Tongue (tissue), 2 donors: ENCODE data around the gene MRPL41. TPM values are rescaled to one million over a fixed set of nuclear protein-coding genes. Genes with fewer than 3 reads are reported as not detected.
A peak's percentile ranks its signal among the peaks of the same experiment; 100 is the strongest.
"Not testable (repeated sequence)": the region's sequence is repeated elsewhere in the genome, so short reads cannot be mapped to it uniquely, and the experiment has no call there.

Experiments
- DNase-seq: peaks from one replicate; pipeline ENCODE4 v3.0.0-alpha.2; 2015
- total RNA-seq: library from RNA; depleted of rRNA; stranded (reverse); fragments of >200 nt; gene quantifications from one replicate; pipeline ENCODE4 v1.2.3, GENCODE V29; 2014

The MRPL41 gene
- total RNA-seq, 1 donor from 2014 or later, result 29.1 TPM

GRCh38 chr9:137583957-137584356 lies 32.3 kb downstream of the MRPL41 start:
- DNase-seq, result no peak

- DNase-seq, result no peak
These were observed 35.2 kb downstream of the MRPL41 start for GRCh38 chr9:137586854-137587253.

DNA sequence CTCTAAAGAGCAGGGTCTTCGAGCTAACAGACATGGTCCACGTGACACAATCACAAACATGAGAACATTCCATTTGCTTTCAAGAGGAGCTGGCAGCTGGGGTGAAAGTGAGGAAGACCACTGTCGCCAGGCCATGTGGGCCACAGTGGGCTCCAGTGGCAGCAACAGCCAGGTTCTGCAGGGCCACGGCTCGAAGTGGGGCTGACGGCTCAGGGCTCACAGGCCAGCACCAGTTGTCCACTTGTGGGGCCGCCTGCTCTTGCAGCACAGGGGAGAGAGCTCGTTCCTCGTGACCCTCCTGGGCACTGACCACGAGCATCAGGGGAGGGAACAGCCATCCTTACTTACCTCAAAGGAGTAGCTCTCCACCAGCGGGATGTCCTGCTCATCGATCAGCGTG lies 36.6 kb downstream of the MRPL41 start:
- DNase-seq, result no peak

DNA sequence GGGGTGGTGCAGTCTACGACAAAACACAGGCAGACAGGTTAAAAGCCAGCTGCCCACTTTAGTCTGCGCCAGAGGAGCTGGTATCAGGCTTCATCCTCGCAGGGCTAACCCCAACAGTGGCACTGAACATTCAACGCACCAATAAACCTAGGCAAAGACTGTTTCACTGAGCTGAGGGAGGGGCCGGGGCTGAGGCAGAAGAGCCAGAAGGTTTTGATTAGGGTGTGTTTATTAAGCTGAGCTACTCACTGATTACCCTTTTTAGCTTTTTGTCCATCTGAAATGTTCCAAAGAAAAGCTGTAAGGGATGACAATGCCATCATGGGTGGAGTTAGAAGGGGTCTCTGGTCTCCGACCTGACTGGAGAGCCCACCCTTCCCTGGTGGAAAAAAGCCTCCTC lies 37.2 kb downstream of the MRPL41 start:
- no peak for DNase-seq

DNA sequence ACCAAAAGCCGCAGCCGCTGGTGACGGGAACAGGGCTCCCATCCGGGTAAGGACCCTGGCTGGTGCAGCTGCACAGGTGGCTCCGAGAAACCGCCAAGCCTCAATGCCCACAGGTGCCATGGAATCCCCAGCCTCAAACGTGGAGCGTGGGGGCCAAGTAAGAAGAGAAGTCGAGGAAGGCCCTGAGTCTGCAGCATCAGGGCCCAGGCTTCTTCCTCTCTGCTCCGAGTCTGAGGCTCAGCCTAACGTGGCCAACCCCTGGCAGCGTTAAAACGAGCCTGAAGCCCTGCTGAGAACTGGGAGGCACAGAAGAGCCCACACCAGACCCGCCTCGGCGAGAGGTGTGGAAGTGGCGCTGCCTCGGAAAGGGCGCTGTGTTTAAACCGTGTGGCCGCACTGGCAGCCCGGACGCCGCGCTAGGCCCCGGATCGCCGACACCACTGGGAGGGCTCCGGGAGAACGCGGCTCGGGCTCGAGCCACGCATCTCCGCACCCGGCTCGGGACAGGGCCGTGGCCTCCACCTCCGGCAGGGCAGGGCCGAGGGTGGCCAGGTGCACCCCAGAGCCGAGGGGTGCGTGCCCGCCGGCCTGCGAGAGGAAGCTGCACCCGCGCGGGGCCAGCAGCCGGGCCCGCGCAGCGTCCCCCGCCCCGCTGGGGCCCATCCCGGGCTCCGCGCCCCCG lies 37.9 kb downstream of the MRPL41 start:
- no peak for DNase-seq

DNA sequence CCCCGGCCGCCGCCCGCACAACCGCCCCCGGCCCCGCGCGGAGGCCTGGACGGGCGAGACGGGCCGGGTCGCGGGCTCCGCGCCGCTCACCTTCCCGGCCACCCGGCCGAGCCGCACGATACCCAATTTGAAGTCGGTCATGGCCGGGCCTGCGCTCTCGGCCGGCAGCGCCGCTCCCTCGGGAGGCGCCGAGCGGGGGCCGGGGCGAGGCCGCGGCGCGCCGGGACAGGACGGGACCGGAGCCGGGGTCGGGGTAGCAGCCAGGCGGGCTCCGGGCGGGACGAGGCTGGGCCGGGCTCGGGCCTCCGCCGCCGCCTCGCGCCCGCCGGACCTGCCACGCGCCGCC lies 38.4 kb downstream of the MRPL41 start:
- no peak for DNase-seq

DNA sequence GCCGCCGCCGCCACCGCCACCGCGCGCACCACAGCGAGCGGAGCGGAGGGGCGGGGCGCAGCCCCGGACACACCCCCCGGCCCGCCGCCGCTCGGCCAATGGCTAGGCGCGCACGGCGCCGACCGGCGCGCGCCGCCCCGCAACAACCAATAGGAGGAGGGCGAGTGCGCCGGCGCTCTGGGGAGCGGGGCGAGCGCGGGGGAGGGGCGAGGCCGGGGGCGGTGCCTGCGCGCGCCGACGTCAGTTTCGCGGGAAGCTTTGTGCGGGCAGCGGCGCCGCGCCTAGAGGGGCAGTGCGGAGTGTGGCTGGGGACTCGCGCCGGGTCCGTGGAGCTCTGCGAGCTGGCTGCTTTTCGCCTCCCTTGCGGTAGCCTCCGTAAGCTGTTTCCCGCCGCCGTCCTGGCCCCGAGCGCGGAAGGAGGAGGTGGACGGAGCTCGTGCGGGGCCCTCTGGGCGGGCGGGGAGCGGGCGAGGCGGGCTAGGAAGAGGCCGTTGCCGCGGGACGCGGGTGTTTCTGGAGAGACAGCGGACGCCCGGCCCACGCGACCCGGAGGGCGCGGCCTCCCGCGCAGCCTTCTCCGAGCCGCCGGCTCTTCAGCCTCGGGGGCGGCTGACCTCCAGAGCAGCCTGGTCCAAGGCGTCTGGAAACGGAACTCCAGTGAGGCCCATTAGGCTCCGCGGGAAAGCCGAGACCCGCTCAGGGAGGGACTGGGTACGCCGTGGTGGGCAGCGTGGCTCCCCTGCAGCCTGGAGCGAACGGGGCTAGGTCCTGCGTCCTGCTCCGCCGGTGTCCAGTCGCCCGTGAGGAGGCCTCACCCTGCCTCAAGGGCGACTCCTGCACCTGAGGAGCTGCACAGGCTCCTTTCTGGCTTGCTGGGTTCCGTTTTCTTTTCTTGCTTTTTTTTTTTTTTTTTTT lies 39.0 kb downstream of the MRPL41 start, which contains the start of gene ZMYND19:
Gene ZMYND19 (minus strand): TSS at position 44 of the 915 bp plus-strand sequence. CDS start 249 bp downstream, outside the sequence.
- peak; percentile 95 for DNase-seq

DNA sequence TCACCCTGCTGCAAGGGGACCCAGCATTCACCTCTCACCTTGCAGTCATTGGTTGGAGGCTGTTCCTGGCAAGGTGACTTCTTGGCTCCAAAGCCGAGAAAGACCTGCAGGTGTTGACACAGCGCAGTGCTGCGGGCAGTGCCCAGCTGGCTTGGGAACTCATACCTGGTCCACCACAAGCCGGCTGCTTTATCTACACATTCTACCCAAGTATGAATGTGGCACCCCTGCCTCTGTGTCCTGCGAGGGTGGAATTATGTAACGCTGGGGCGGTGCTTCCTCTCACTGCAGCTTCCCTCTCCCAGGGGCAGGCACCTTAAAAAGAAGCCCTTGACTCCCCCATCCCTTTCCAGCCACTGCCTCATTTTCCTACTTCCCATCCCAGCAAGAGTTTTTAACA lies 41.1 kb downstream of the MRPL41 start:
- no peak for DNase-seq

- DNase-seq, result no peak
These were observed 41.5 kb downstream of the MRPL41 start for GRCh38 chr9:137593176-137593575.

DNA sequence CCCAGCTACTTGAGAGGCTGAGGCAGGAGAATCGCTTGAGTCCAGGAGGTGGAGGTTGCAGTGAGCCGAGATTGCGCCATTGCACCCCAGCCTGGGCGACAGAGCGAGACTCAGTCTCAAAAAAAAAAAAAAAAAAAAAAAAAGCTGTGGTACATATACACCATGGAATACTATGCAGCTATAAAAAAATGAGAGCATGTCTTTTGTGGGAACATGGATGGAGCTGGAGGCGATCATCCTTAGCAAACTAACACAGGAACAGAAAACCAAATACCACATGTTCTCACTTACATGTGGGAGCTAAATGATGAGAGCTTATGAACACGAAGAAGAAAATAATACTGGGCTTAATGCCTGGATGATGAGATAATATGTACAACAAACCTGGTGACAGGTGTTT lies 44.9 kb downstream of the MRPL41 start:
- DNase-seq, result not testable (repeated sequence)

DNA sequence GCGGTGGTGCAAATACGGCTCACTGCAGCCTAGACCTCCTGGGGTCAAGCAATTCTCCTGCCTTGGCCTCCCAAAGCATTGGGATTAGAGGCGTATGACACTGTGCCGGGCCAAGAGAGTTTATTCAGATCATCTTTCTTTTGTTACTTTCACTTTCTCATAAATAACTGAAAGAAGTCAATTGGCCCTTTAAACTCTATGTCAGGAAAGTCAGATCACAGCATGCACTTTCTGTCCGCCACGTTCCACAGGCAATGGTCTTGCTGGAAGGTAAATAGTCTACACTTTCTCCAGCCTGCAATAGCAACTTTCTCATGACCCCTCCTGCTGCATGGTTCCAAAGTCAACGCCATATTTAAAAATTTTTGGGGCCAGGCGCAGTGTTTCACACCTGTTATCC lies 47.3 kb downstream of the MRPL41 start:
- no peak for DNase-seq

Other genes starting within 250 kb of the MRPL41 start
- 18.8 TPM for gene NRARP, start 249.6 kb upstream of the MRPL41 start, total RNA-seq
- gene EXD3, start 128.7 kb upstream of the MRPL41 start, total RNA-seq, result 19.9 TPM
- gene NOXA1, start 128.5 kb upstream of the MRPL41 start, total RNA-seq, result 1.2 TPM
- gene ENTPD8, start 110.5 kb upstream of the MRPL41 start, total RNA-seq, result 0.31 TPM
- gene NSMF, start 92.5 kb upstream of the MRPL41 start, total RNA-seq, result 10.7 TPM
- 1.5 TPM for gene PNPLA7, start 1.5 kb upstream of the MRPL41 start, total RNA-seq
- gene DPH7, start 27.0 kb downstream of the MRPL41 start, total RNA-seq, result 26.0 TPM
- gene ZMYND19, start 38.6 kb downstream of the MRPL41 start, total RNA-seq, result 10.1 TPM
- 20.0 TPM for gene ARRDC1, start 53.8 kb downstream of the MRPL41 start, total RNA-seq
- gene EHMT1, start 67.1 kb downstream of the MRPL41 start, total RNA-seq, result 70.3 TPM